HG02840 (cell line): ENCODE measurements around the gene EPN2.
"Not testable (repeated sequence)": the region's sequence is repeated elsewhere in the genome, so short reads cannot be mapped to it uniquely, and the experiment has no call there.

Experiments used
- ATAC-seq: cut with Tn5 transposase; IDR thresholded peaks from one replicate; pipeline ENCODE4 v1.9.1; 2021; ENCODE audit warnings: mild to moderate bottlenecking, moderate library complexity, moderate number of reproducible peaks; ENCODE audit not compliant: unreplicated experiment, low FRiP score

The EPN2 gene

GRCh38 chr17:19264268-19264667 is 27.1 kb downstream of the EPN2 start:
- ATAC-seq, result no peak

- no peak for ATAC-seq
Measured at GRCh38 chr17:19264681-19265080, 27.5 kb downstream of the EPN2 start.

GRCh38 chr17:19265755-19266154 is 28.6 kb downstream of the EPN2 start:
- ATAC-seq, result no peak

GRCh38 chr17:19268611-19269010 is 31.4 kb downstream of the EPN2 start:
- no peak for ATAC-seq

- no peak for ATAC-seq
Measured at GRCh38 chr17:19269106-19269505, 31.9 kb downstream of the EPN2 start.

GRCh38 chr17:19269641-19270040 is 32.5 kb downstream of the EPN2 start:
- no peak for ATAC-seq

GRCh38 chr17:19270347-19270703 is 33.2 kb downstream of the EPN2 start:
- no peak for ATAC-seq

- ATAC-seq, result no peak
Measured at GRCh38 chr17:19270704-19271611, 33.8 kb downstream of the EPN2 start.

- ATAC-seq, result no peak
Measured at GRCh38 chr17:19271780-19272357, 34.7 kb downstream of the EPN2 start.

- ATAC-seq, result no peak
Measured at GRCh38 chr17:19273731-19274130, 36.6 kb downstream of the EPN2 start.

- ATAC-seq, result no peak
Measured at GRCh38 chr17:19274893-19275292, 37.7 kb downstream of the EPN2 start.

- no peak for ATAC-seq
Measured at GRCh38 chr17:19275457-19276127, 38.4 kb downstream of the EPN2 start.

- not testable (repeated sequence) for ATAC-seq
Measured at GRCh38 chr17:19278284-19278683, 41.1 kb downstream of the EPN2 start.

GRCh38 chr17:19278729-19279128 is 41.6 kb downstream of the EPN2 start:
- ATAC-seq, result no peak

- ATAC-seq, result no peak
Measured at GRCh38 chr17:19281161-19281560, 44.0 kb downstream of the EPN2 start.

GRCh38 chr17:19284005-19284959 is 47.1 kb downstream of the EPN2 start:
- ATAC-seq, result no peak

- no peak for ATAC-seq
Measured at GRCh38 chr17:19285213-19285900, 48.2 kb downstream of the EPN2 start.

- no peak for ATAC-seq
Measured at GRCh38 chr17:19286751-19287341, 49.7 kb downstream of the EPN2 start.

- no peak for ATAC-seq
Measured at GRCh38 chr17:19287651-19288050, 50.5 kb downstream of the EPN2 start.
